ENCODE results near the gene SSRP1. TPM values are rescaled to one million over a fixed set of nuclear protein-coding genes. Genes with fewer than 3 reads are reported as not detected.

The SSRP1 gene
- total and polyA plus RNA-seq, 2 experiments from 2014 or later = 205 to 216 TPM

GRCh38 chr11:57309106-57310059, 26.3 kb downstream of the SSRP1 start:
- Mint-ChIP-seq H3K27ac (peak overlapping the region; percentile 3; the same call in 1 of the 2 replicates), H3K4me1 (peaks cover 49% of the 10 kb centered on the region), H3K27me3 (ENCODE audit: insufficient read depth, low read depth, poor library complexity) (peaks cover 11% of the 10 kb centered on the region), H3K4me3 (no peak overlapping the region; the same call in 2 of the 3 replicates), H3K9me3 (no peaks in the 10 kb centered on the region; the same call in 2 of the 3 replicates), H3K36me3 (ENCODE audit: low read depth) (peaks cover 66% of the 10 kb centered on the region)
- Histone ChIP-seq H4K20me1 (replicated peaks; ENCODE audit: insufficient read depth) (peaks cover 27% of the 10 kb centered on the region), H3K79me2 (replicated peaks; ENCODE audit: insufficient read depth) (peaks cover 45% of the 10 kb centered on the region), H3K9me2 (ENCODE audit: insufficient read depth) (no peaks in the 10 kb centered on the region), H2AFZ (no peak overlapping the region), H3K4me1 (ENCODE audit: insufficient read depth) (peaks cover 16% of the 10 kb centered on the region), H3K27ac (ENCODE audit: low read depth) (no peak overlapping the region), H3K36me3 (ENCODE audit: insufficient read depth) (peaks cover 15% of the 10 kb centered on the region), H3K4me2 (no peak overlapping the region), H3K4me3 (no peak overlapping the region), H3K27me3 (ENCODE audit: insufficient read depth) (no peaks in the 10 kb centered on the region), H3F3A (replicated peaks; ENCODE audit: low read depth) (peaks cover 14% of the 10 kb centered on the region; the same call in 1 of the 2 replicates)
- ATAC-seq (no peak), DNase-seq (ENCODE audit: low spot score) (no peak)
- TF ChIP-seq ZNF331 (CRISPR knock-in tag; IDR thresholded peaks at IDR 0.05; ENCODE audit: low read depth) = no peak
- TF ChIP-seq CTCF (conservative IDR thresholded peaks at IDR 0.05; ENCODE audit: low read depth in 2 of 2) = no peak
- no peak for TF ChIP-seq STAT1 (IDR thresholded peaks at IDR 0.05; ENCODE audit: unreplicated experiment)
- no peak for TF ChIP-seq JUNB (IDR thresholded peaks at IDR 0.05; ENCODE audit: unreplicated experiment)
- no peak for TF ChIP-seq EZH2phosphoT487 (IDR thresholded peaks at IDR 0.05; ENCODE audit: unreplicated experiment)
- TF ChIP-seq CREB1 (CRISPR knock-in tag; IDR thresholded peaks at IDR 0.05; ENCODE audit: low read depth) = no peak
- no peak for TF ChIP-seq NANOG (IDR thresholded peaks at IDR 0.05; ENCODE audit: borderline replicate concordance)
- no peak for TF ChIP-seq EZH2 (IDR thresholded peaks at IDR 0.05; ENCODE audit: low read depth, unreplicated experiment)

- H3K27ac ChIP-seq (ENCODE audit: low read depth) = no peak overlapping the region
- H3K27me3 ChIP-seq (ENCODE audit: insufficient read depth) = no peaks in the 10 kb centered on the region
- no peaks in the 10 kb centered on the region for H3K9me2 ChIP-seq (ENCODE audit: insufficient read depth)
- no peak overlapping the region; the same call in 2 of the 3 replicates for H3K4me3 Mint-ChIP-seq
- DNase-seq (ENCODE audit: low spot score) = no peak
- no peak for ATAC-seq
- peaks cover 74% of the 10 kb centered on the region for H3K36me3 Mint-ChIP-seq (ENCODE audit: low read depth)
- H3K36me3 ChIP-seq (ENCODE audit: insufficient read depth) = peaks cover 16% of the 10 kb centered on the region
- peaks cover 48% of the 10 kb centered on the region for H3K79me2 ChIP-seq (replicated peaks; ENCODE audit: insufficient read depth)
- H3K4me3 ChIP-seq = no peak overlapping the region
- H3K27me3 Mint-ChIP-seq (ENCODE audit: insufficient read depth, low read depth, poor library complexity) = peaks cover 12% of the 10 kb centered on the region
- H3K4me1 ChIP-seq (ENCODE audit: insufficient read depth) = peaks cover 16% of the 10 kb centered on the region
- H3K4me2 ChIP-seq = no peak overlapping the region
- peaks cover 27% of the 10 kb centered on the region for H4K20me1 ChIP-seq (replicated peaks; ENCODE audit: insufficient read depth)
- H2AFZ ChIP-seq = no peak overlapping the region
- peaks cover 11% of the 10 kb centered on the region; the same call in 1 of the 2 replicates for H3F3A ChIP-seq (replicated peaks; ENCODE audit: low read depth)
- peaks cover 56% of the 10 kb centered on the region for H3K4me1 Mint-ChIP-seq
- no peak for TF ChIP-seq CTCF (conservative IDR thresholded peaks at IDR 0.05; ENCODE audit: low read depth in 2 of 2)
- no peak for TF ChIP-seq JUNB (IDR thresholded peaks at IDR 0.05; ENCODE audit: unreplicated experiment)
- TF ChIP-seq REST (IDR thresholded peaks at IDR 0.05; ENCODE audit: unreplicated experiment) = no peak
- no peak for TF ChIP-seq CREB1 (CRISPR knock-in tag; IDR thresholded peaks at IDR 0.05; ENCODE audit: low read depth)
- no peak for TF ChIP-seq ZNF114 (CRISPR knock-in tag; IDR thresholded peaks at IDR 0.05)
- no peak for TF ChIP-seq EZH2phosphoT487 (IDR thresholded peaks at IDR 0.05; ENCODE audit: unreplicated experiment)
- no peak for TF ChIP-seq NANOG (IDR thresholded peaks at IDR 0.05; ENCODE audit: borderline replicate concordance)
- no peak for TF ChIP-seq EZH2 (IDR thresholded peaks at IDR 0.05; ENCODE audit: low read depth, unreplicated experiment)
- no peak for TF ChIP-seq POLR2AphosphoS5 (IDR thresholded peaks at IDR 0.05; ENCODE audit: low read depth)
- H3K27ac Mint-ChIP-seq = no peak overlapping the region
- no peaks in the 10 kb centered on the region; the same call in 2 of the 3 replicates for H3K9me3 Mint-ChIP-seq
Measured at GRCh38 chr11:57308426-57309060, 27.1 kb downstream of the SSRP1 start.
